ENCODE results near the gene SEMA7A.

Gene SEMA7A

DNA sequence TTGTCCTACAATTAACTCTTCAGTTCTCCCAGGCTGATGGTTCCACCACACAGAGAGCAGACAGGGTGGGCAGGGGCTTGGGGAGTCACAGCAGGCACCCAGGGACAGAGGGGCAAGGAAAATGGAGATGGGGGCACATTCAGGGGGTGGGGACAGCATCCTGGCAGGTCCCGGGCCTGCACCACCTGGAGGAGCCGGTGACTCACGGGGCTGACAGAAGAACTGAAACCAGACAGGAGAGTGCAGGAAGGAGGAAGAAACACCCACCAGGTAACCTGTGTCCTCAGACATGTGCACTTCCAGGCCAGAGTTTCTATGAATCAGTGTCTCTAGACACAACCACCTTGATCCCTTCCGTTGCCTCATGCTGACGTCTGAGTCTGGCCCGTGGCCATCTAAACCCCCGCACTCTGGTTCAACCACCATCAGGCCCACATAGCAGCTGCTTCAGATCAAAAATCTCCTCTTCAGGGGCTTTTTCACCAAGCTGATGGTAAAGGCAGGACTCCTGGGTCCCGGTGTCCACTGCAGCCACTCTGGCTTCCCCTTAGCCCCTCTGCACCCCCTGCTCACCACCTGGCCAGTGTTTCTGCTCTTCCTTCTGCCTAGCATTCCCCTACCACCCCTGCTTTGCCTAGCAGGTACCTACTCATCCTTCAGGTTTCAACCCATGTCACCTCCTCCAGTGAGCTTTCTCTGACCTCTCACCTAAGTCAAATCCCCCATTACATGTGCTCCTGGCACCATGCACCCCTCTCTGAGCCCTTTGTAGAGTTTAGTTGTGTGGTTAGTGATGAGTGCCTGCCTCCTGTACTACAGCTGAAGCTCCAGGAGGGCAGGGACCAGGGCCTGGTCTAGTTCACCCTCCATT, 49.8 kb downstream of the SEMA7A start:
- no peak for TF ChIP-seq CTCF (conservative IDR thresholded peaks at IDR 0.05; ENCODE audit: low read depth, low read length)
- no peak overlapping the region for H3K4me3 ChIP-seq (ENCODE audit: low read depth, low read length)
- peak; percentile 56 for DNase-seq (ENCODE audit: low read depth)

GRCh38 chr15:74383286-74383685, 50.5 kb downstream of the SEMA7A start:
- no peak for TF ChIP-seq CTCF (conservative IDR thresholded peaks at IDR 0.05; ENCODE audit: low read depth, low read length)
- H3K4me3 ChIP-seq (ENCODE audit: low read depth, low read length): no peak overlapping the region
- DNase-seq (ENCODE audit: low read depth): no peak

DNA sequence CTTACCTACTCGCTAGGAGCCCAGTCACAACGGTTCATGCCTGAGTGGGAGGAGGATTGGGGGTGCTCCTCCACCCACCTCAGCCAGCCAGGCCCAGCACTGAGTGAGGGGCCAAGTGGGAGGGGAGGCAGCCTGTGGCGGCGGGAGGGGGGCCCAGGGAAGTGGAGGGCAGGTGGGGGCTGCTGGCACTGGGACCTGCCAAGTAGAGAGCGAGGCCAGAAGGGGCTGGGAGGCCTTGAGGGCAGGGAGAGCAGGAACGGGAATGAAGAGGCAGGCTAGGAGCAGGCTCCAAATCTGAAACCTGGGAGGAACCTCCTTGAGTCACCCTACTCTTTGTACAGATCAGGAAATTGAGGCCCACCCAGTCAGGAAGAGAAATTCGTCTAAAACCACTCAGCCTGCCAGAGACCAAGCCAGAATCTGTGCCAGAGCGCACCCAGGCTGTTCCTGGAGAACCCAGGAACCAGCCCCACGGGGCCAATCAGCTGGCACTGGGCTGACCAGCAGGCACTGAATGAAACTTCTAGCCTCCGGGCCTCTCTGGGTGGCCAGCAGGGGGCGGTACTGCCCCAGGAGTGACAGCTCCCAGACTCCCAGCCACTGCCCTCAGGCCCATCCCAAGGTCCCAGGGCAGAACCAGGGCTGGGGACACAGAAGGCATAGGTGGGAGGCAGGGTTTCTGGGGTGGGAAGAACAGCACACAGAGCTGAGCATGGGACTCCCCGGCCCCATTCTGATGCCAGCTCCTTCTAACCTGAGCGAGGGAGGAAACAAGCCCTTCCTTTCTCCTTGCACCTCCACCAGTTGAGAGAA, 51.5 kb downstream of the SEMA7A start:
- DNase-seq (ENCODE audit: low read depth): peak; percentile 81
- H3K4me3 ChIP-seq (ENCODE audit: low read depth, low read length): no peak overlapping the region
- TF ChIP-seq CTCF (conservative IDR thresholded peaks at IDR 0.05; ENCODE audit: low read depth, low read length): peak; percentile 99

DNA sequence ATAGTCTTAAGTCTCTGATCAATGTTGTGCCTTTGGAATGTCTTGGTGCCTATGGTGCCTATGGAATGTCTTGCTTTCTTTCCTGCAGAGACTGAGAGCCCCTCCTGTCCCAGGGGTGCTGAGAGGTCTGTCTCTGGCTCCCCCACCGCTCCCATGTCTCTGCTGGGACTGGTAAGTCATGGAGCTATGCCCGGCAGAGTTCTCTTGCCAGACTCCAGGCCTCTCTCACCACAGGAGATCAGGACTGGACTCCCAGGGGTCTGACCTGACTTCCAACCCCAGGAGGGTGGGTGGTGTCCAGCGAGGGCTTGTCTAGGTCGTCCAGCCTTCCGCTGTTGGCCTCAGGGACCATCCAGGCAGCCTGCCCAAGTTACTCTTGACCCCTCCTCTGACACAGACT, 52.3 kb downstream of the SEMA7A start:
- no peak for DNase-seq (ENCODE audit: low read depth)
- no peak for TF ChIP-seq CTCF (conservative IDR thresholded peaks at IDR 0.05; ENCODE audit: low read depth, low read length)
- H3K4me3 ChIP-seq (ENCODE audit: low read depth, low read length): no peak overlapping the region

DNA sequence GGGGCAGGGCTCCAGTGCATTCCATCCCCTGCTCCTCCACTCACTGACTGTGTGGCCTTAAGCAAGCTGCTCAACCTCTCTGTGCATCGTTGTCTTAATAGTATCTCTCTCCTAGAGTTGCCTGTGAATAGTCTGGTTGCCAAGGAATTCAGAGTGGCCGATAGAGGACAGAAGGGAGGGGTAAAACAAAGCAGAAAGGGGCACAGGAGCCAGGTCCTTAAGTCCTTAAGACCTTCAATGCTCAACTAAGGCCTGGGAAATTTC, 52.6 kb downstream of the SEMA7A start:
- H3K4me3 ChIP-seq (ENCODE audit: low read depth, low read length): no peak overlapping the region
- no peak for DNase-seq (ENCODE audit: low read depth)
- TF ChIP-seq CTCF (conservative IDR thresholded peaks at IDR 0.05; ENCODE audit: low read depth, low read length): no peak

GRCh38 chr15:74380361-74381189, 53.2 kb downstream of the SEMA7A start:
- TF ChIP-seq CTCF (conservative IDR thresholded peaks at IDR 0.05; ENCODE audit: low read depth, low read length): no peak
- no peak overlapping the region for H3K4me3 ChIP-seq (ENCODE audit: low read depth, low read length)

More at GRCh38 chr15:74380361-74381189, 53.2 kb downstream of the SEMA7A start:
- no peak for DNase-seq (ENCODE audit: low read depth)

Measured in choroid plexus epithelial cell (primary cell).